ENCODE measurements around the gene CYYR1. TPM values are rescaled to one million over a fixed set of nuclear protein-coding genes. Genes with fewer than 3 reads are reported as not detected.

CYYR1 gene
- polyA plus RNA-seq, 3 donors, result 0.16 to 0.30 TPM; not detected in 1

DNA sequence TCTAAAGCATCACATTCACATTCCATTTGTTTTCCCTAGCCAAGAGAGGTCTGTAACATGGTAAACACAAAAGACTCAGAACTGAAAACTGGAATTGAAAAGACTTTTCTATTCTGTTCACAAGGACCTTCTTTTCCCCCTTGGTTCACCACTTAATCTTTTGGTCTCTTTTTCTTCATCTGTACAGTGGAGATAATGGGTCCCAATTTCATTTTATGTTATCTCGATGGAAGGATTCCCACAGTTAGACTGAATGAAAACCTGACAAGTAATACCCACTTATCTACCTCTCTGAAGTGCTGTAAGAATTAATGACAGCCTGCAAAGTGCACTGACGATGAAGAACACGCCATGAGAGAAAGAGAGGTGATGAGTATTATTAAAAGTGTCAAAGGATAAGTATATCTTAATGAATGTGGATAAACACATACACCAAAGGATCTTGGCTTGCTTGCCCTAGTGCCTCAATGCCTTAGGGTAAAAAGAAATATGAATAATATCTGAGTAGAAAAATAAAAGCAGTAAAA is 71.5 kb downstream of the CYYR1 start:
- no peak overlapping the region for H3K4me3 Mint-ChIP-seq
- Histone ChIP-seq H4K20me1 (ENCODE audit: insufficient read depth, low read length) (no peaks in the 10 kb centered on the region), H3K27me3 (ENCODE audit: control insufficient read depth in 2 of 2, insufficient read depth in 2 of 2, low read length in 2 of 2) (no peaks in the 10 kb centered on the region), H3K4me2 (replicated peaks; ENCODE audit: extremely low read depth, low read length, poor library complexity, severe bottlenecking) (no peak overlapping the region), H3K9me3 (replicated peaks in 1 of 2; ENCODE audit: control insufficient read depth in 1 of 2, insufficient read depth in 1 of 2, low read length in 2 of 2) (peaks cover 0 to 3% of the 10 kb centered on the region in 2 donors), H2AFZ (ENCODE audit: insufficient read depth, low read depth, low read length, poor library complexity, severe bottlenecking) (no peak overlapping the region), H3K36me3 (replicated peaks in 1 of 2; ENCODE audit: control insufficient read depth in 1 of 2, insufficient read depth in 2 of 2, low read length in 2 of 2) (no peaks in the 10 kb centered on the region), H3K9ac (ENCODE audit: insufficient read depth, low read length, poor library complexity, severe bottlenecking) (no peak overlapping the region), H3K79me2 (ENCODE audit: insufficient read depth, low read length) (no peaks in the 10 kb centered on the region), H3K4me3 (replicated peaks in 1 of 3; ENCODE audit: low read depth in 2 of 3, low read length in 3 of 3) (no peak overlapping the region), H3K27ac (ENCODE audit: low read depth in 1 of 2, low read length in 2 of 2) (no peak overlapping the region), H3K4me1 (ENCODE audit: control insufficient read depth in 1 of 2, insufficient read depth in 2 of 2, low read length in 2 of 2) (no peaks in the 10 kb centered on the region)
- no peaks in the 10 kb centered on the region for H3K4me1 Mint-ChIP-seq
- TF ChIP-seq, protein P1, sequence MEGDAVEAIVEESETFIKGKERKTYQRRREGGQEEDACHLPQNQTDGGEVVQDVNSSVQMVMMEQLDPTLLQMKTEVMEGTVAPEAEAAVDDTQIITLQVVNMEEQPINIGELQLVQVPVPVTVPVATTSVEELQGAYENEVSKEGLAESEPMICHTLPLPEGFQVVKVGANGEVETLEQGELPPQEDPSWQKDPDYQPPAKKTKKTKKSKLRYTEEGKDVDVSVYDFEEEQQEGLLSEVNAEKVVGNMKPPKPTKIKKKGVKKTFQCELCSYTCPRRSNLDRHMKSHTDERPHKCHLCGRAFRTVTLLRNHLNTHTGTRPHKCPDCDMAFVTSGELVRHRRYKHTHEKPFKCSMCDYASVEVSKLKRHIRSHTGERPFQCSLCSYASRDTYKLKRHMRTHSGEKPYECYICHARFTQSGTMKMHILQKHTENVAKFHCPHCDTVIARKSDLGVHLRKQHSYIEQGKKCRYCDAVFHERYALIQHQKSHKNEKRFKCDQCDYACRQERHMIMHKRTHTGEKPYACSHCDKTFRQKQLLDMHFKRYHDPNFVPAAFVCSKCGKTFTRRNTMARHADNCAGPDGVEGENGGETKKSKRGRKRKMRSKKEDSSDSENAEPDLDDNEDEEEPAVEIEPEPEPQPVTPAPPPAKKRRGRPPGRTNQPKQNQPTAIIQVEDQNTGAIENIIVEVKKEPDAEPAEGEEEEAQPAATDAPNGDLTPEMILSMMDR (IDR thresholded peaks at IDR 0.05), result no peak
- H3K36me3 Mint-ChIP-seq, result no peaks in the 10 kb centered on the region
- no peak for DNase-seq
- intact Hi-C loops (cut with micrococcal nuclease), result no loop called here
- peaks cover 0 to 3% (median 0%) of the 10 kb centered on the region in 3 donors for H3K27me3 Mint-ChIP-seq (ENCODE audit: low read depth in 3 of 3)
- H3K9me3 Mint-ChIP-seq, result peaks cover 5 to 13% (median 8%) of the 10 kb centered on the region in 7 donors
- WGBS (ENCODE audit: insufficient coverage), result no CpG with 5 or more reads among the region's 3 CpGs
- no peak overlapping the region for H3K27ac Mint-ChIP-seq

DNA sequence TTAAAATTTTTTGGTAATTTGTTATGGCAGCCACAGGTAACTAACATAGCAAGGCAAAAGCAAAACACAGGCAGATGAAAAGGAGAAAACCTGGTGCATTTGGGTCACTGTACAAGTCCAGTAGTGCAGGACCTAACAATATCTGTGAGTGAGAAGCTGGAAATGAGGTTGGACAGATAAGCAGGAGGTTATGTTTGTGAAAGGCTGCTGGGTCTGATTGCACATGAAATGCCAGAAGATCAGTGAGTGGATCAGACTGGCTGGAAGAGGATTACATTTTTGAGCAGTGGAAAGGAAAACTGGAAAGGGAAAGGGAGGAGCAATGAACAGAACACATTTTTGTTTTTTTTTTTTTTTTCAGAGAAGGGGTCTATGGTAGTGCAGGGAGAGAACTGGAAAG is 73.6 kb downstream of the CYYR1 start:
- intact Hi-C loops (cut with micrococcal nuclease), result no loop called here
- Mint-ChIP-seq H3K27ac (no peak overlapping the region), H3K4me3 (no peak overlapping the region), H3K4me1 (peaks cover 2% of the 10 kb centered on the region), H3K9me3 (peaks cover 5 to 18% (median 11%) of the 10 kb centered on the region in 7 donors), H3K36me3 (no peaks in the 10 kb centered on the region), H3K27me3 (ENCODE audit: low read depth in 3 of 3) (peaks cover 0 to under 1% (median 0%) of the 10 kb centered on the region in 3 donors)
- H3K4me1 ChIP-seq (ENCODE audit: control insufficient read depth in 1 of 2, insufficient read depth in 2 of 2, low read length in 2 of 2), result peaks cover 0 to 3% of the 10 kb centered on the region in 2 donors
- H3K9me3 ChIP-seq (replicated peaks in 1 of 2; ENCODE audit: control insufficient read depth in 1 of 2, insufficient read depth in 1 of 2, low read length in 2 of 2), result peaks cover 6 to 11% of the 10 kb centered on the region in 2 donors
- no peak for DNase-seq
- H3K9ac ChIP-seq (ENCODE audit: insufficient read depth, low read length, poor library complexity, severe bottlenecking), result no peak overlapping the region
- no peak overlapping the region for H3K4me3 ChIP-seq (replicated peaks in 1 of 3; ENCODE audit: low read depth in 2 of 3, low read length in 3 of 3)
- H3K79me2 ChIP-seq (ENCODE audit: insufficient read depth, low read length), result no peaks in the 10 kb centered on the region
- no peak overlapping the region for H3K4me2 ChIP-seq (replicated peaks; ENCODE audit: extremely low read depth, low read length, poor library complexity, severe bottlenecking)
- TF ChIP-seq, protein P1 (IDR thresholded peaks at IDR 0.05), result no peak
- H3K36me3 ChIP-seq (replicated peaks in 1 of 2; ENCODE audit: control insufficient read depth in 1 of 2, insufficient read depth in 2 of 2, low read length in 2 of 2), result no peaks in the 10 kb centered on the region
- no peaks in the 10 kb centered on the region for H4K20me1 ChIP-seq (ENCODE audit: insufficient read depth, low read length)
- H3K27ac ChIP-seq (ENCODE audit: low read depth in 1 of 2, low read length in 2 of 2), result no peak overlapping the region
- no peak overlapping the region for H2AFZ ChIP-seq (ENCODE audit: insufficient read depth, low read depth, low read length, poor library complexity, severe bottlenecking)
- H3K27me3 ChIP-seq (ENCODE audit: control insufficient read depth in 2 of 2, insufficient read depth in 2 of 2, low read length in 2 of 2), result no peaks in the 10 kb centered on the region
